SK-N-DZ (cell line): ENCODE results near the gene KDM4C.
"Not testable (repeated sequence)": the region's sequence is repeated elsewhere in the genome, so short reads cannot be mapped to it uniquely, and the experiment has no call there.

Experiments used
- DNase-seq: peaks from one replicate; pipeline ENCODE4 v3.0.0-alpha.2; 2015; ENCODE audit warnings: low spot score

The KDM4C gene

DNA sequence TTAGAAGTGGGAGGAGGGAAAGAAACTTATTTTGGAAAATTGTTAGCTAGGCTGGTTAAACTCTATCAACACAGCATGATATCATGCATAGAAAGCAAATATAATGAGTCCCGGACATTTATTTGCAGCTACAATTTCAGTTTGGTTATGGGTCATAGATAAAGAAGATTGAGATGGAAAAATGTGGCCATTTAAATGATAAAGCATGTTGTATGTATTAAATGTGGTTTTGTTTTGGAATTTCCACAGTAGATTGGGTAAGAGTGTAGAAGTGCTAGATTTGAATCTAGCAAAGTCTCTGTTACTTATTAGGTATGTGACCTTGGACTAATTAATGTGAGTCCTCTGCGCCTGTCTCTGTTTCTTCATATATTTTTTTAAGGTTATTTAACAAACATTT is 217.4 kb downstream of the KDM4C start:
- DNase-seq: no peak

GRCh38 chr9:6977761-6978160 is 220.0 kb downstream of the KDM4C start:
- no peak for DNase-seq

DNA sequence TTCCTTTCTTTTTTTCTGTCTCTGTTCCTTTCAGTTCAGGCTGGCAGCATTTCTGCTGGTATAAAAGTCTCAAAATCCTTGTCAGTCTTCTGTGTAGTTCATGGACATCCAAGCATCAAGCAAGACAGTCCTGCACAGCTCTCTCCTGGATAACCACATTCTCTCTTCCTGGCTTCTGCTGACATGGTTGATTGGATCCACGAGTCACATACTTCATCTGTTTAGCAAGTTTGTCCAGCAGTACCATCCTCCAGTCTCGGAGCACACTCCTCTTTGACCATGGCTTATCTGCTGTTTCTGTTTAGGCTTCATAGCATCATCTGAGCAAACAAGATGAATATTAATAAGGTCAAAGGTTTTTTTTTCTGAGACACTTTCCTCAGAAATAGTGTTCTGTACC is 220.8 kb downstream of the KDM4C start:
- DNase-seq: no peak

- no peak for DNase-seq
Measured at GRCh38 chr9:6984941-6985578, 227.3 kb downstream of the KDM4C start.

DNA sequence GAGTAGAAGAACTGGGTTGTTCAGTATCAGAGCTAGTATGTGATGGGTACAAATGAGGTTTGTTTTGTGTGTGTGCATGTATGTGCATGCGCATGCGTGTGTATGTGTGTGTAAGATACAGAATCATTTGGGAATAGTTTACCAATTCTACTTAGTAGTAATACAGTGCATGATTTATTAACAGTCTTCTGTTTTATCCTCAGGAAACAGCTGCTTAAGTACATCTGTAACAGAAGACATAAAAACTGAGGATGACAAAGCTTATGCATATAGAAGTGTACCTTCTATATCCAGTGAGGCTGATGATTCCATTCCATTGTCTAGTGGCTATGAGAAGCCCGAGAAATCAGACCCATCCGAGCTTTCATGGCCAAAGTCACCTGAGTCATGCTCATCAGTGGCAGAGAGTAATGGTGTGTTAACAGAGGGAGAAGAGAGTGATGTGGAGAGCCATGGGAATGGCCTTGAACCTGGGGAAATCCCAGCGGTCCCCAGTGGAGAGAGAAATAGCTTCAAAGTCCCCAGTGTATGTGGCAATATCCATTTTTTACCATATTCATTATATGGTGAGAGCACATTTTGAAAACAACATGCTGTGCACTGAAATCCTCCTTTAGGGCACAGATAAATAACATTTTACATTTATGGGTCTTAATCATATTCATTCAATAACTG is 228.5 kb downstream of the KDM4C start:
- DNase-seq: no peak

- DNase-seq: no peak
Measured at GRCh38 chr9:6987381-6987780, 229.6 kb downstream of the KDM4C start.

DNA sequence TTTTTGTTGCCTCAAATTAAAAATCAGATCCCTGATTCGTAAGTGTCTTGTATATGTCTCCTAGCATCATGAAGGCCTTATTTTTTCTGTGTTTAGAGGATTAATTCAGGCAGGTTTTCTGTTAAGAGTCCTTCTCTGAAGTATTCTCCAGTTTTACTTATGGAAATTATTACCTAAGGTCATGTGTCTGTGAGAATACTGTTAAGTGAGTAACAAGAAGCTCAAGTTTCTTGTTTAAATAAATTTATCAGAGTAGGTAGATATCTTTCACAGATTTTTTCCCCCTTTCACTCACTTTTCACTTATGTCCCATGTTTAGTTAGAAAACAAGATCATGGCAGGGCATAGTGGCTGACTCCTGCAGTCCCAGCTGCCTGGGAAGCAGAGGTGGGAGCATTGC is 233.6 kb downstream of the KDM4C start:
- no peak for DNase-seq

GRCh38 chr9:6996061-6996854 is 238.5 kb downstream of the KDM4C start:
- DNase-seq: no peak

GRCh38 chr9:6997330-6997729 is 239.6 kb downstream of the KDM4C start:
- DNase-seq: no peak

DNA sequence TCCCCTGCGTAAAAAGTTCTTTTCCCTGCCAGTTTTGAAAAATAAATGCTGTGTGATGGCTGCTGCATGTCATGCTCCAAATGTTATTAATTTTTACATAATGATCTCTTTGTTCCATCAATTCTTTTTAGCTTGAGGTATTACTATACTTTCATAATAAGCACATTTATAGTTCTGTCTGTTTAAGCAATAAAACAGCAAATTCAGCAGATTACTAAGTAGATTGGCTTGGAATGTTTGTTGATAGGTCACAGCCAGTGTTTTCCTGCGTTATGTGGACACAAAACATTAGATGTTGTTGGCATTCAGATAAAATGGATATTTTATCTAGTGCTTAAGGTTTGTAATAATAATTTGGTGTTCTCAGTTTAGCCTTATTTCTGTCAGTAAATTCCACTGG is 242.0 kb downstream of the KDM4C start:
- DNase-seq: no peak

DNA sequence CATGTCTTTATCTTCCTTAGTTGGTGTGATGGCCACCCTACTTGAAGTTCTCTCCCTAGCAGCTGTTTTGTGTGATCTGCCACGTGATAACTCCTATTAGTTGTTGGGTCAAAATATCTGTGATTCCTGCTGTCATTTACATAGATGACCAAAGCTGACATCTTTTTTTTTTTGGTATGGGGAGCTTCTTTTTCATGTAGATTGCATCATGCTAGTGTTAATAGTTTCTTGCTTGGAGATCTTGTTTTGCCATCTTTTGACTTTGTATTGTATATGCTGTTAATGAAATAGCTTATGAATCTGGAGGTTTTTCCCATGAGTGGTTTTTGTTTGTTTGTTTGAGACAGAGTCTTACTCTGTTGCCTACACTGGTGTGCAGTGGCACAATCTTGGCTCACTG is 243.8 kb downstream of the KDM4C start:
- DNase-seq: no peak

DNA sequence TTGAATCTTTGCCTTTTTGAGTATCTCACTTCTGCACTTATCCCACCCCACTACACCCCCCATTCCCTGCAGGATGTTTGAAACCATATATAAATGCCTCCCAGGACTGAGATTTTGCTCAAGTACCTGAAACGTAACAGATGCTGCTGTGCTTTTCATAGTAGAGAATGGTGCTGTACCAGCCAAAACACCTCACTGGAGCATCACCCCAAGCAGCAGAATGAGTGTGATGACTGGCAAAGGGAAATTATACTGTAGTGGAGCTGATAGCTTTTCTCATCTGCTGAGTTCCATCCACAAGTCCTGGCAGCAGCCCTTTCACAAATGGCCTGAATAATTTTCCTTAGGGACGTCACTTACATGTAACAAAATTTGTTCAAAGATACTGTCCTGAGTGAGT is 246.1 kb downstream of the KDM4C start:
- DNase-seq: no peak

DNA sequence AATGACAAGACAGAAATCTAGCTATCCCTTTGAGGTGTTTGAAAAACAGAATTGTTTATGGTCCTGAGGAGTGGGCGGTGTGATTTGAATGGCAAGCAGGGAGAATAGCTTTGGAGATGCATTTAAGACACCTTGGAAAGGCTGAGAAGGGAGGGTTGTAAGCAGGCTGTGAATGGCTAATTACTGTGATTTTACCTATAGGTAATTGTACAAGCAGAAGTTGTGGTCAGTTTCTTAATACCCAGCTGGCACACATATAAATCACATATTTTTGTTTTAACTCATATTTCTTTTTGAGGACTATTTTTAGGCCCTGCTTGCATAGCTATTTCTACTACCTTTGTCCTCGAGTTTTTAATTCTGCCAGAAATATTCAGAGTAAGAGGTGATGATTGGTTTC is 248.6 kb downstream of the KDM4C start:
- no peak for DNase-seq

DNA sequence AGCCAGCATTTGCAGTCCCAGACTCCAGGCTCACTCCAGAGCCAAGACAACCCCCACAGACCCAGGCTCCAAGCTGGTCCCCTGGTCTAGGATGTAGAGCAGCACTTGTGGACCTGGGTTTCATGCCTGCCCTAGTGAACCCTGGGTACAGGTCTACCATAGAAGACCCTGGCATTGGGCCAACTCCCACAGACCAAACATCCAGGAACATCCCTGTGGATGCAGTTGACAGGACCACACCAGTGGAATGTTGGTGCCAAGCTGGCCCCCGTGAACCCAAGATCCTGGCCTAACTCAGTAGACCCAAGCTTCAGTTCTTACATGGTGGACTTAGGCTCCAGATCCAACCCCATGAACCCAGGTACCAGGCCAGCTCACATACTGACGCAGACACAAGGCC is 250.6 kb downstream of the KDM4C start:
- DNase-seq: no peak

DNA sequence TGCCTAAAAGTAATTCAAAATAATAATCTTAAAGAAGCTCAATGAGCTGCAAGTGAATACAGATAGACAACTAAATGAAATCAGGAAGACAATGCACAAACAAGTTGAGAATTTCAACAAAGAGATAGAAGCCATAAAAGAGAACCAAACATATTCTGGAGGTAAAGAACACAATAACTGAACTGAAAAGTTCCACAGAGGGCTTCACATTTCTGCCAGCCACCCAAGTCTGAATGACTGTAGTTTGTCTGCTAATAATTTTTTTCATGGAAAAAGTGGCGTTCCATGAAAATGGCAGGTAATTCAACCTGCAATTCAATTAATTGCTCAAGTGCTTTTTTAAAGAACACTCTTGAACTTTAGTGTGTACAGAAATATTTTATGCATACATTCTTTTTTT is 251.3 kb downstream of the KDM4C start:
- DNase-seq: no peak

GRCh38 chr9:7011395-7012067 is 253.8 kb downstream of the KDM4C start:
- DNase-seq: no peak

DNA sequence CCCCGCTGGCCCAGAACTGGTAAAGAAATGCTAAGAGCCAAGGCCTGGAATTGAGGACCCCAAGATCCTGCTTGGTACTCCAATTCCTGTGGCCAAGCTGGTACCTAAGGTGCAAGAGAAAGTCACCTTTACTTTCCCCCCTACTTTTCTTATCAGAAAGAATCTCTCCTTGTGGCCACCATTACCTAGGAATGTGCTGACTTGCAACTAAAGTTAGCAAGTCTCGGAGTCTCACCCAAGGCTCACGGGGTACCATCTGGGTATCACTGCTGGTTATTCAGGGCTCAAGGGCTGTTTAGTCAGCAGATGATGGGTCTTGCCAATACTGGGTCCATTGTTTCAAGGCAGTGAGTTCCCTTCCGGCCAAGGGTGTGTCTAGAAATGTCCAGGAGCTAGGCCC is 270.2 kb downstream of the KDM4C start:
- no peak for DNase-seq

DNA sequence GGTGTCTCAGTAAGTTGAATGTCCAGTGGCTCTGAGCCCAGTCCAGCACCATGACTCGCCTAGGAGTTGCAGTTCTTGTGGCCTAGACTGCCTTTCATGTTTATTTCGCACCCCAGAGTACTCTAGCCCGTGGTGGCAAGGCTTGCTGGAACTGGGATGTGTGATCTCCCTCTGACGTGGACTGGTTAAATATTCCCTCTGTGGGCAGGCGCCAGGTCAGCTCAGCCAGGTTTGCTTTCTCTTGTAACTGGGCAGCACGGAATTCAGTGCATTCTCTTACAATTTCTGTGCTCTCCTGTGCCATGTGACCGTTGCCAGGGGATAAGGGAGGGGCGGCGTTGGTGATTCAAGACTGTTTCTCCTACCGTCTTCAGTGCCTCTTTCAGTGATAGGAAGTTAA is 270.8 kb downstream of the KDM4C start:
- DNase-seq: no peak

- not testable (repeated sequence) for DNase-seq
Measured at GRCh38 chr9:7030943-7031342, 273.2 kb downstream of the KDM4C start.

DNA sequence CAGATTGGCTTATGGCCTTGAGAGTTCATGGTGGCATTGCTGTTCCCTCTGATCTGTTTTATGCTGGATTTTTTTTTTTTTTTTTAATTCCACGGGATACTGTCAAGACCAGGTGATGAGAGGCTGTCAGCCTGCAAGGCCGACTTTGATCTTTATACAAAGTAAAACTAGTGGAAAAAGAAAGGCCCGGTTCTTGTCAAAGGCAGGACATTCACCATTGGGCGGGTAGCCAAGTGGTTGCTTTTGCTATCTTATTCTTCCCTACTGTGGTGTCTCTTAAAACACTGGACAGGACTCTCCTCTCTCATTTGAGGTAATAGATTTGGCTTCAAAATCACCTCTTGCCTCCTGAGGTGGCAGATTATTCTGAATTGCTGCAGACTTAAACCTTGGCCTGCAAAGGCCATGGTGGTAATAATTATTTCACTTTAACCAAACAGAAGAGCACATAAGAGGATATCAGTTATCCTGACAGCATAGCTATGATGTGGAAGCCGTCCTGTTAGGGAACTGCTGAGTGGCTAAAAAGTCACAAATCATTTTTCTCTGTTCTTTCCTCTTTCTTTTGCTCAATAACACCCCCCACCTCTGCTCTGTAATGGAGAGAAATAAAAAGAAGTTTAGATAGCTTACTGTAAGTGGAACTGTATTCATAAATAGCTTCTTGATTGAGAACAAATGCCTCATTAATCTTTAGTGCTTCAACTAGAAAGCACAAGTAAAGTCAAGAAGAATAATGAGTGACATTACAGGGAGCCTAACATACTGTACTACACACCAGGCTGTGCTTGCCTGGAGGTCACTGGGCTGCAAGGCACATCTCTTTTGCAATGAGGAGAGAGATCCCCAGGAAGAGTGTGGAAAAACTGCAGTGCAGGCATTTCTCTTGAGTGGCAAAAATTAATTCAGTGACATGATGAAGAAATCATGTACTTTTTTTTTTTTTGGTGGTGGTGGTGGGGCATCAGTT is 275.6 kb downstream of the KDM4C start:
- DNase-seq: no peak

DNA sequence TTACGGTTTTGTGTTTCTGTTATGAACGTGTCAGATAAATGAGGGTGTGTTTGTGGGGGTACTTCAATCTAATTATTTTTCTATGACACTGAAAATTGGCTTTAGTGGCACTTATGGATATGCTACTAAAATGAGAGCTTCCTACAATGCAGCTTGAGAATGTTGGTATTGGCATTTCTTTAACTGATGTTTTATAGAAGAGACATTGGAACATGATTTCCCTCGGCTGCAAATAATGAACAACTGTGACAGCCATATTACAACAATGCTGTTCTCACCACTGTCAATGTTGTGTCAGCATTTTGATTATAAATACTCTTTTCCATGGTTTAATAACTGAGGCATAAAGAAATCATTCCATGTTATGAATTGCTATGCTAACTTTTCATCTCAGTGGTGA is 279.4 kb downstream of the KDM4C start:
- no peak for DNase-seq
